IMR-90 (cell line): ENCODE results near the gene GRK2.

Experiments used
- CTCF ChIP-seq: conservative IDR thresholded peaks from 2 replicates; pipeline ENCODE4 v1.5.1; 2012; ENCODE audit warnings: mild to moderate bottlenecking, low read depth, low read length, improper control_type of control experiment
- MXI1 ChIP-seq: IDR thresholded peaks from 2 replicates; pipeline ENCODE4 v1.6.1; 2012; ENCODE audit warnings: low read depth, mild to moderate bottlenecking, low read length, moderate library complexity, borderline replicate concordance
- POLR2A ChIP-seq: IDR thresholded peaks from 2 replicates; pipeline ENCODE4 v1.6.1; 2012; ENCODE audit warnings: mild to moderate bottlenecking, low read depth, low read length
- RCOR1 ChIP-seq: IDR thresholded peaks from 2 replicates; pipeline ENCODE4 v1.6.1; 2012; ENCODE audit warnings: mild to moderate bottlenecking, low read length, improper control_type of control experiment; ENCODE audit not compliant: insufficient replicate concordance
- USF2 ChIP-seq: fragments of 150-350 bp; IDR thresholded peaks from 2 replicates; pipeline ENCODE4 v1.6.1; 2017; ENCODE audit warnings: mild to moderate bottlenecking, antibody characterized with exemption, low read length, low read depth

- TF ChIP-seq CTCF: no peak
- TF ChIP-seq USF2: no peak
- TF ChIP-seq MXI1: no peak
- TF ChIP-seq RCOR1: no peak
- no peak for TF ChIP-seq POLR2A
Measured at GRCh38 chr11:67264877-67265632, 1.2 kb upstream of the GRK2 start.
